Mesenchymal stem cell (in vitro differentiated cells and primary cell): ENCODE results near the gene TUBB3.

Source experiments
- DNase-seq: peaks from one replicate; pipeline ENCODE4 v3.0.0-alpha.2; 2013
- H2AFZ ChIP-seq: one replicate; pipeline ENCODE4 v1.6.1; 2013; ENCODE audit warnings: low read depth, mild to moderate bottlenecking, control low read depth, inconsistent platforms, low read length, moderate library complexity
- H2AK5ac ChIP-seq: 2 replicates; pipeline ENCODE4 v1.6.1; 2013; ENCODE audit warnings: low read length, moderate library complexity, mild to moderate bottlenecking, inconsistent platforms; ENCODE audit not compliant: severe bottlenecking
- H2BK120ac ChIP-seq: one replicate; pipeline ENCODE4 v1.6.1; 2013; ENCODE audit warnings: low read depth, mild to moderate bottlenecking, inconsistent platforms, low read length, moderate library complexity
- H2BK12ac ChIP-seq, 2 experiments: one replicate each; pipeline ENCODE4 v1.6.1; 2013; ENCODE audit warnings: inconsistent platforms in 2 of 2, low read length in 2 of 2, mild to moderate bottlenecking in 2 of 2, moderate library complexity in 2 of 2, control low read depth in 1 of 2
- H2BK15ac ChIP-seq: one replicate; pipeline ENCODE4 v1.6.1; 2013; ENCODE audit warnings: mild to moderate bottlenecking, low read depth, inconsistent platforms; ENCODE audit not compliant: poor library complexity, severe bottlenecking
- H2BK5ac ChIP-seq: 2 replicates; pipeline ENCODE4 v1.6.1; 2013; ENCODE audit warnings: low read depth, mild to moderate bottlenecking, low read length, control low read depth, inconsistent platforms; ENCODE audit not compliant: poor library complexity, severe bottlenecking
- H3K14ac ChIP-seq, 2 experiments: one replicate each; pipeline ENCODE4 v1.6.1; 2013; ENCODE audit warnings: inconsistent platforms in 2 of 2, low read length in 2 of 2, control low read depth in 1 of 2, mild to moderate bottlenecking in 1 of 2, moderate library complexity in 1 of 2
- H3K18ac ChIP-seq, 2 experiments: one replicate each; pipeline ENCODE4 v1.6.1; 2013; ENCODE audit warnings: inconsistent platforms in 2 of 2, low read length in 2 of 2, control low read depth in 1 of 2, low read depth in 1 of 2, mild to moderate bottlenecking in 1 of 2
- H3K23ac ChIP-seq, 2 experiments: one replicate each; pipeline ENCODE4 v1.6.1; 2013; ENCODE audit warnings: inconsistent platforms in 2 of 2, low read length in 2 of 2, mild to moderate bottlenecking in 2 of 2, moderate library complexity in 2 of 2, control low read depth in 1 of 2
- H3K27ac ChIP-seq: 2 replicates; pipeline ENCODE4 v1.5.1; 2013; ENCODE audit warnings: mild to moderate bottlenecking, moderate library complexity, low read length, control low read depth, inconsistent platforms; ENCODE audit not compliant: poor library complexity, severe bottlenecking
- H3K27me3 ChIP-seq, 2 experiments: 2 replicates each; pipeline versions ENCODE4 v1.6.1 to v1.7.0; 2013; ENCODE audit warnings: low read length in 2 of 2, mild to moderate bottlenecking in 2 of 2, moderate library complexity in 2 of 2, control low read depth in 1 of 2, inconsistent platforms in 1 of 2; ENCODE audit not compliant: control insufficient read depth in 1 of 2, insufficient read depth in 1 of 2
- H3K36me3 ChIP-seq, 2 experiments: 2 replicates each; pipeline versions ENCODE4 v1.6.1 to v1.7.0; 2013; ENCODE audit warnings: low read length in 2 of 2, control low read depth in 1 of 2, inconsistent platforms in 1 of 2, low read depth in 1 of 2, mild to moderate bottlenecking in 1 of 2; ENCODE audit not compliant: insufficient read depth in 2 of 2, control insufficient read depth in 1 of 2
- H3K4ac ChIP-seq, 2 experiments: one replicate each; pipeline ENCODE4 v1.6.1; 2013; ENCODE audit warnings: inconsistent platforms in 2 of 2, low read length in 2 of 2, mild to moderate bottlenecking in 2 of 2, moderate library complexity in 2 of 2, control low read depth in 1 of 2, low read depth in 1 of 2
- H3K4me1 ChIP-seq: 2 replicates; pipeline ENCODE4 v1.6.1; 2013; ENCODE audit warnings: low read depth, low read length, control low read depth; ENCODE audit not compliant: control insufficient read depth, insufficient read depth
- H3K4me2 ChIP-seq: 2 replicates; pipeline ENCODE4 v1.6.1; 2013; ENCODE audit warnings: low read length, mild to moderate bottlenecking, inconsistent platforms; ENCODE audit not compliant: poor library complexity, severe bottlenecking
- H3K4me3 ChIP-seq, 2 experiments: 2 replicates each; pipeline versions ENCODE4 v1.5.1 to v1.7.0; 2013; ENCODE audit warnings: low read length in 2 of 2, mild to moderate bottlenecking in 2 of 2, control low read depth in 1 of 2, low read depth in 1 of 2; ENCODE audit not compliant: insufficient read depth in 1 of 2
- H3K79me1 ChIP-seq: replicated peaks from 2 replicates; pipeline ENCODE4 v1.6.1; 2013; ENCODE audit warnings: mild to moderate bottlenecking, control low read depth, low read length, inconsistent platforms; ENCODE audit not compliant: poor library complexity, severe bottlenecking
- H3K9ac ChIP-seq: 2 replicates; pipeline ENCODE4 v1.7.0; 2013; ENCODE audit warnings: mild to moderate bottlenecking, low read length, moderate library complexity
- H3K9me3 ChIP-seq: 2 replicates; pipeline ENCODE4 v1.7.0; 2013; ENCODE audit warnings: mild to moderate bottlenecking, low read length; ENCODE audit not compliant: control insufficient read depth
- H4K8ac ChIP-seq: one replicate; pipeline ENCODE4 v1.6.1; 2013; ENCODE audit warnings: inconsistent platforms, mild to moderate bottlenecking, low read length, moderate library complexity
- H4K91ac ChIP-seq: one replicate; pipeline ENCODE4 v1.6.1; 2013; ENCODE audit warnings: mild to moderate bottlenecking, low read length, inconsistent platforms
- WGBS: methylation state at CpG from one replicate; pipeline ENCODE4 v1.1.7; 2013; ENCODE audit warnings: mixed read lengths; 5-methylcytosine and 5-hydroxymethylcytosine counted together

The TUBB3 gene

GRCh38 chr16:89921702-89922476, 1.3 kb upstream of the TUBB3 start:
- peak overlapping the region; percentile 98 for H3K18ac ChIP-seq
- peak overlapping the region; percentile 95 for H3K4me2 ChIP-seq
- WGBS: under 1% methylated on average over 22 of the region's 22 CpGs
- peak overlapping the region; percentile 100 for H3K9ac ChIP-seq
- DNase-seq: peak; percentile 97
- H3K79me1 ChIP-seq: peaks cover 12% of the 10 kb centered on the region
- peak overlapping the region; percentile 98 to 100 for H3K4ac ChIP-seq
- H3K9me3 ChIP-seq: no peaks in the 10 kb centered on the region
- peaks cover 0 to 12% of the 10 kb centered on the region in 2 experiments for H3K36me3 ChIP-seq
- H3K14ac ChIP-seq: peak overlapping the region; percentile 19 to 98
- H4K91ac ChIP-seq: peak overlapping the region; percentile 99
- peak overlapping the region; percentile 98 for H2BK5ac ChIP-seq
- H3K4me3 ChIP-seq: peak overlapping the region; percentile 72 to 86
- peak overlapping the region; percentile 100 for H3K27ac ChIP-seq
- peak overlapping the region; percentile 84 for H2BK15ac ChIP-seq
- no peak overlapping the region for H2AFZ ChIP-seq
- peak overlapping the region; percentile 99 for H2BK120ac ChIP-seq
- H2BK12ac ChIP-seq: peak overlapping the region; percentile 93 to 94
- peak overlapping the region; percentile 98 for H2AK5ac ChIP-seq
- H3K23ac ChIP-seq: peak overlapping the region in 1 of 2 experiments; percentile 96
- H3K4me1 ChIP-seq: peaks cover 66% of the 10 kb centered on the region
- H3K27me3 ChIP-seq: no peaks in the 10 kb centered on the region
- peak overlapping the region; percentile 95 for H4K8ac ChIP-seq

GRCh38 chr16:89922477-89922883, 662 bp upstream of the TUBB3 start:
- no peaks in the 10 kb centered on the region for H3K27me3 ChIP-seq
- H3K9me3 ChIP-seq: no peaks in the 10 kb centered on the region
- WGBS: under 1% methylated on average over 31 of the region's 31 CpGs

GRCh38 chr16:89923640-89924296, 626 bp downstream of the TUBB3 start:
- Histone ChIP-seq H3K18ac (peak overlapping the region in 1 of 2 experiments; percentile 54), H3K14ac (peak overlapping the region; percentile 0 to 83), H3K4me3 (peak overlapping the region; percentile 79 to 86), H3K27ac (no peak overlapping the region), H3K27me3 (no peaks in the 10 kb centered on the region), H3K23ac (peak overlapping the region in 1 of 2 experiments; percentile 53), H3K79me1 (peaks cover 14% of the 10 kb centered on the region), H3K4me2 (peak overlapping the region; percentile 95), H4K91ac (peak overlapping the region; percentile 71), H3K9me3 (no peaks in the 10 kb centered on the region), H2BK120ac (peak overlapping the region; percentile 50), H3K36me3 (peaks cover 9 to 19% of the 10 kb centered on the region in 2 experiments), H4K8ac (peak overlapping the region; percentile 29), H3K4me1 (peaks cover 57% of the 10 kb centered on the region), H2BK15ac (no peak overlapping the region), H2AK5ac (no peak overlapping the region), H2BK12ac (peak overlapping the region in 1 of 2 experiments; percentile 46), H3K4ac (peak overlapping the region; percentile 38 to 56), H2AFZ (no peak overlapping the region), H3K9ac (peak overlapping the region; percentile 84), H2BK5ac (no peak overlapping the region)
- DNase-seq: peak; percentile 41
- WGBS: 1% methylated on average over 22 of the region's 41 CpGs

More at GRCh38 chr16:89922477-89922883, 662 bp upstream of the TUBB3 start:
- Histone ChIP-seq H3K14ac (peak overlapping the region in 1 of 2 experiments; percentile 87), H2BK5ac (peak overlapping the region; percentile 73), H2AFZ (no peak overlapping the region), H2BK12ac (peak overlapping the region; percentile 51 to 68), H4K8ac (peak overlapping the region; percentile 95), H3K23ac (peak overlapping the region in 1 of 2 experiments; percentile 84), H2AK5ac (peak overlapping the region; percentile 17), H3K9ac (peak overlapping the region; percentile 100), H3K18ac (peak overlapping the region; percentile 96 to 99), H4K91ac (peak overlapping the region; percentile 99), H3K4me1 (peaks cover 68% of the 10 kb centered on the region), H3K79me1 (peaks cover 12% of the 10 kb centered on the region), H3K36me3 (peaks cover 2 to 12% of the 10 kb centered on the region in 2 experiments), H3K27ac (peak overlapping the region; percentile 100), H3K4ac (peak overlapping the region; percentile 99 to 100), H2BK120ac (peak overlapping the region; percentile 99), H2BK15ac (peak overlapping the region; percentile 55), H3K4me3 (peak overlapping the region; percentile 72 to 86), H3K4me2 (peak overlapping the region; percentile 95)
- DNase-seq: peak; percentile 97
